Activated CD4-positive, CD25-positive, alpha-beta regulatory T cell treated with anti-CD3 and anti-CD28 coated beads, Interleukin-2, amount 50 U/mL, for 16 hours (primary cell): ENCODE measurements around the gene FAM234A.
"Not testable (repeated sequence)": the region's sequence is repeated elsewhere in the genome, so short reads cannot be mapped to it uniquely, and the experiment has no call there.

Source experiments
- DNase-seq: peaks from one replicate; pipeline ENCODE4 v3.0.0-alpha.2; 2020; ENCODE audit warnings: low read depth, low spot score

FAM234A gene

DNA sequence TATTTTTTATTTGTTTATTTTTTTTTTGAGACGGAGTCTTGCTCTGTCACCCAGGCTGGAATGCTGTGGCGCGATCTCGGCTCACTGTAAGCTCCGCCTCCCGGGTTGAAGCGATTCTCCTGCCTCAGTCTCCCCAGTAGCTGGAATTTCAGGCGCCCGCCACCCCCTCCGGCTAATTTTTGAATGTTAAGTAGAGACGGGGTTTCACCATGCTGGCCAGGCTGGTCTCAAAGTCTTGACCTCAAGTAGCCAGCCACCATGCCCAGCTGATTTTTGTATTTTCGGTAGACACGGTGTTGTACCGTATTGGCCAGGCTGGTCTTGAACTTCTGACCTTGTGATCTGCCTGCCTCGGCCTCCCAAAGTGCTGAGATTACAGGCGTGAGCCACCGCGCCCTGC, 4.3 kb upstream of the FAM234A start:
- DNase-seq, result not testable (repeated sequence)

DNA sequence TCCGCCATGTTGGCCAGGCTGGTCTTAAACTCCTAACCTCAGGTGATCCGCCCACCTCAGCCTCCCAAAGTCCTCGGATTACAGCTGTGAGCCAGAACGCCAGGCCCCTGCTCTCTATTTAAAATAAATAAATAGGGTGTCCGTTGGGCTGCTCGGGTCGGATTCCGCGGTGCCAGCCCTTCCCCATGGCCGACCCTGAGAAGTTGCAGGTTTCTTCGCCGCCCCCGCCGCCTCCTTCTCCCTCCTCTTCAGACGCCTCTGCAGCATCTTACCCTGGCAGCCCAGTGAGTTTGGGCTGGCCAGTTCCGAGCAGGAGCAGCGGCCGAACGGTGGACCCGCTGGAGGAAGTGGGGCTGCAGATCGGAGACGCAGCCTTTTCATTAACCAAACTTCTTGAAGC, 3.7 kb upstream of the FAM234A start:
- no peak for DNase-seq

- DNase-seq, result no peak
Measured at GRCh38 chr16:239948-240277, 5.3 kb downstream of the FAM234A start.

DNA sequence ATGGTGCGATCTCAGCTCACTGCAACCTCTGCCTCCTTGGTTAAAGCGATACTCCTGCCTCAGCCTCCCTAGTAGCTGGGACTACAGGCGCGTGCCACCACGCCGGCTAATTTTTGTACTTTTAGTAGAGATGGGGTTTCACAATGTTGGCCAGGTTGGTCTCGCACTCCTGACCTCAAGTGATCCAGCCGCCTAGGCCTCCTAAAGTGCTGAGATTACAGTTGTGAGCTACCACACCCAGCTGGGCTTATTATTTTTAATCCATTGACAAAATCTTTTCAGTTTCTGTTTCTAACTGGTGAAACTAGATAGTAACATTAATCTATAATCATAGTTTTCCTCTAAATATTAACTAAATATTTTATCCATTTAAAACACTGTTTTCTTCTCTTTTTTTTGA, 5.9 kb downstream of the FAM234A start:
- no peak for DNase-seq

DNA sequence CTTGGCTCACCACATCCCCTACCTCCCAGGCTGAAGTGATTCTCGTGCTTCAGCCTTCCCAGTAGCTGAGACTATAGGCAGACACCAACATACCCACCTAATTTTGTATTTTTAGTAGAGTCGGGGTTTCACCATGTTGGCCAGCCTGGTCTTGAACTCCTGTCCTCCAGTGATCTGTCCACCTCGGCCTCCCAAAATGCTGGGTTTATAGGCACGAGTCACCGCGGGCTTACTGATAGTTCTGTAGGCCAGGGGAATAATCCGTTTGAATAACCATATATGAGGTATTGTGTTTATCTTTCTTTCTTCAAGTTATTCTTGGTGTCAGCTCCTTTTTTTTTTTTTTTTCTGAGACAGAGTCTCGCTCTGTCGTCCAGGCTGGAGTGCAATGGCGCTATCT, 7.7 kb downstream of the FAM234A start:
- DNase-seq, result no peak

DNA sequence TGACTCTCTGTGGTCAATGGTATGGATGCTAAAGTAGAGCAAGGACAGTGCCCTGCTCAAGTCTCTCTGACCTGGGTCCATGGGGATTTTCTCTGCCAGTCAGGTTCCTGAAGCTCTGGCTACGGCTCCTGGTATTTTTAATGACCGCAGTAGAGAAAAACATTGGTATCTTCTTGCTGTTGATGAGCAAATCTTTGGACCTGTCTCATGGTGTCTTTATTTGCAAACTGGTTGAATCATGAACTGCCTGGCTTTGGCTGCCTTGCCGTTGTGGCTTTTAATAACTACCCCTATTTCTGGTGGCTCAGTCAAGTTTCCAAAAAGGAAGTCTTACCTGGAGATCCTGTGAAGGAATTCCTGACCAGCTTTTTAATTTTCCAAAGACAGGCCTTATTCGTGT, 8.7 kb downstream of the FAM234A start:
- no peak for DNase-seq

- no peak for DNase-seq
Measured at GRCh38 chr16:245105-245504, 10.5 kb downstream of the FAM234A start.

GRCh38 chr16:247027-247426, 12.4 kb downstream of the FAM234A start:
- no peak for DNase-seq

GRCh38 chr16:249431-249830, 14.8 kb downstream of the FAM234A start:
- no peak for DNase-seq

DNA sequence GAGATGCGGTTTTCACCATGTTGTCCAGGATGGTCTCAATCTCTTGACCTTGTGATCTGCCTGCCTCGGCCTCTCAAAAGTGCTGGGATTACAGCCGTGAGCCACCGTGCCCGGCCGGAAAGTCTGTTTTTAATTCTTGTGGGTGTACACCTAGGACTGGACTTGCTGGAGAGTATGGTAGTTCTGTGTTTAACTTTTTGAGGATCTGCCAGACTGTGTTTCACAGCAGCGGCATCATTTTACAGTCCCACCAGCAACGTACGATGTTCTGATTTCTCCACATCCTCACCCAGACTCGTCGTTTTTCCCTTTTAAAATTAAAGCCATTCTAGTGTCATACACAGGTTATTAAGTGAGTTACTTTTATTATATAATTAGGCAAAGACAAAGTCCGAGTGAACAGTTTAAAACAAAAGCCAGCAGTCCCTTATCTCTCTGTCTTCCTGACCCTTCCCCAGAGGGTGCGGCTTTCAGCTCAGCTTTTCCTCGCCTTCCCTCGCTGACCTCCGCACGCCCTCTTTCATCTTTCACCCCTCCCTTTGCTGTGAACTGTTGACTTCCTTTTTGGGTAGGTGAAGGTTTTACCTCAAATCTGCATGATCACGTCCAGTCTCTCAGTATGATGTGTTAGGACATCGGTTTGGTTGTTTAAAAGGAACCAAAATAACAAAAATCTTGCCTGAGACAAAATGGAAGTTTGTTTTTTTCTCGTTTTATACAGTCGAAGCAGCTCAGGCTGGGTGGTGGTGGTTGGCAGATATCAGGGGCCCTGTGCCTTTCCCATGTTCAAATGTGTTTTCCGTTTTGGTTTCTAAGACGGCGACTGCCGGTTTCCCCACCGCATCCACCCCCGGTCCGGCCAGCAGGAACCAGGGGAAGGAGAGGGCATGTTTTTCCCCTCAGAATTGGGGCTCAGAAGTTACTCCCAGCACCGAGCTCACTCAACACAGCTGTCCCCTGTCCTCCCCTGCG, 18.0 kb downstream of the FAM234A start:
- DNase-seq, result no peak

DNA sequence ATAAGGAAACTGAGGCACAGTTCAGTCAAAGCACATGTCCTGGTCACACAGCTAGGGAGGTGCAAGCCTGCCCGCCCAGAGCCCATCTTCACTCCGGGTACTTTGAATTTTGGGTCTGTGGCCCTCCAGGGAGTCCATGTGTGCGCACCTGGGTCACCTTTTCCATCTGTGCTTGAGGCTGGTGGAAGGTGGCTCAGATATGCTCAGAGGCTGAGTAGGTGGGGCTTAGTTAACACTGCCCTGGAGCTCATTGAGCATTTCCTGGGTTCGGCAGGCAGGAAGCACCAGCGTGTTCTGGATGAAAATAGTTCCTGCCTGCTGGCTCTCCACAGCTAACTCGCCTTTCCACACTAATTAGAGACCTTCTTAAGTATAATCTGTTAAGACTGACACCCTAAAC, 19.2 kb downstream of the FAM234A start:
- DNase-seq, result no peak

- DNase-seq, result no peak
Measured at GRCh38 chr16:254461-254860, 19.8 kb downstream of the FAM234A start.

GRCh38 chr16:255183-255582, 20.6 kb downstream of the FAM234A start:
- no peak for DNase-seq

GRCh38 chr16:258091-258490, 23.5 kb downstream of the FAM234A start:
- not testable (repeated sequence) for DNase-seq

- no peak for DNase-seq
Measured at GRCh38 chr16:259226-259625, 24.6 kb downstream of the FAM234A start.

DNA sequence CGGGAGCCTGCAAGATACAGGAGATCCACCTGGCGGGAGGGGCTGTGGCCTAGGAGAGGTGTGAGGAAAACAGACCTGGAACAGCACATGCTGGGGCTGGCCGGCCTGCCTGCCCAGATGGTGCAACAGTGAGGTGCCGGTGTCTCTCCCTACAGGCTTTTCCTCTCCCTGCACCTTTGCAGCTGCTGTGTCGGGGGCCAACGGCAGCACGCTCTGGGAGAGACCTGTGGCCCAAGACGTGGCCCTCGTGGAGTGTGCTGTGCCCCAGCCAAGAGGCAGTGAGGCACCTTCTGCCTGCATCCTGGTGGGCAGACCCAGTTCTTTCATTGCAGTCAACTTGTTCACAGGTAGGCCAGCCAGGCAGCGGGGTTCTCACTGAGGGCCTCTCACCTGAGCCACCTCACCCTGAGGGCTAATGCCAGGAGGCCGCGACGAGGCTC, 25.2 kb downstream of the FAM234A start:
- no peak for DNase-seq

DNA sequence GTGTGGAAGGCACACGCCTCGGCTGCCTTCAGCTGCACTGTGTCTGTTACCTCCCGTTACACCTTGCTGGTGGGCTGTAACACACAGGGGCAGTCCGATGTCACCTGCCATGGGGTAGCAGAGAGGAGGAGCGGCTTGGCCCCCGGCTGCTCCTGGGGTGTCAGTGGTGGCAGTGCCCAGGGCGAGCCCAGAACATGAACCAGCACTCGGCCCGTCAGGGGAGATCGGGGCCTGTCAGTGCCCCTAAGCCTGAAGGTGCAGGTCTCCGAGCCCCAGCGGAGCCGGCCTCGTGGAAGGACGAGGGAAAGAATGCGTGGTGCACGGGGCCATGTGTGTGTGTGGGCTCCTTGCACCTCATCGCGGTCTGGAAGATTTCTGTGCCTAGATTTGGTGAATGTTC, 25.7 kb downstream of the FAM234A start:
- DNase-seq, result no peak

- no peak for DNase-seq
Measured at GRCh38 chr16:261031-261691, 26.5 kb downstream of the FAM234A start.

GRCh38 chr16:262121-262745, 27.6 kb downstream of the FAM234A start:
- no peak for DNase-seq

DNA sequence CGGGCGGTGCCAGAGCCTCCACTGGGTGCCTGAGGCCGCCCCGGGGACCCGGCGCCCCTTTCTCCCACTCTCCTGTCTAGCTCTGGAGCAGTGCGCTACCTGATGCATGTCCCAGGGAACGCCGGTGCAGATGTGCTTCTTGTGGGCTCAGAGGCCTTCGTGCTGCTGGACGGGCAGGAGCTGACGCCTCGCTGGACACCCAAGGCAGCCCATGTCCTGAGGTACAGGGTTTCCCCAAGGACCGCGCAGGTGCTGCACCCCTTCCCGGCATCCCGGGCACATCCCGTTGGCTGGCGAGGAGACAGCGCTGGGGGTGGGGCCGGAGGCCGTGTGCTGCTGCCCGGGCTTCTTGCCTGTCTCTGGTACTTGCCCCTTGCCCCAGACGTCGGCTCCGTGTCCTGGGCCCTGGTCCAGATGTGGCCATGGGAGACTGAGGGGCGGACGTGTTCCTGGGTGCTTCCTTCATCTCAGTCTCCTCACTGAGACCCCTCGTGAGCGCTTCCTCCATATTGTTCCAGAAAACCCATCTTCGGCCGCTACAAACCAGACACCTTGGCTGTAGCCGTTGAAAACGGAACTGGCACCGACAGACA, 28.7 kb downstream of the FAM234A start:
- no peak for DNase-seq

- DNase-seq, result no peak
Measured at GRCh38 chr16:263944-264343, 29.3 kb downstream of the FAM234A start.

GRCh38 chr16:264440-264951, 29.9 kb downstream of the FAM234A start:
- DNase-seq, result no peak
